HEK293 (cell line): Measurements from ENCODE around the gene DIABLO.

Experiments used
- CTCF ChIA-PET: fragments of 350-600 bp; formaldehyde crosslinking; extraction: SDS; loops from one replicate; lab custom pipeline; 2021; ENCODE audit warnings: antibody characterized with exemption; lab: Yijun Ruan, JAX
- POLR2A ChIA-PET: fragments of 300-600 bp; formaldehyde crosslinking; extraction: SDS; loops from one replicate; lab custom pipeline; 2020; ENCODE audit warnings: antibody characterized with exemption, inconsistent platforms; lab: Yijun Ruan, JAX
- H3K27ac ChIP-seq: fragments of 200-500 bp; sonication (Bioruptor generic); 2 replicates; pipeline ENCODE4 v1.5.1; 2014; ENCODE audit warnings: low read depth, low read length, control low read depth, inconsistent platforms; ENCODE audit errors: extremely low read depth
- H3K36me3 ChIP-seq, 2 experiments: fragments of 200-500 bp in 1 of 2; sonication (Bioruptor generic) in 1 of 2; 1 replicate in 1 of 2; 2 replicates in 1 of 2; pipeline ENCODE4 v1.5.1; 2014 to 2017; ENCODE audit warnings: inconsistent platforms in 2 of 2, low read length in 2 of 2; ENCODE audit not compliant: control insufficient read depth in 2 of 2, insufficient read depth in 1 of 2
- H3K4me1 ChIP-seq: fragments of 200-500 bp; sonication (Bioruptor generic); 2 replicates; pipeline ENCODE4 v1.5.1; 2014; ENCODE audit warnings: mild to moderate bottlenecking, low read length, inconsistent platforms; ENCODE audit not compliant: control insufficient read depth, insufficient read depth
- H3K4me3 ChIP-seq: 2 replicates; pipeline ENCODE4 v1.5.1; 2011; ENCODE audit warnings: low read depth, mild to moderate bottlenecking, control low read depth, low read length, moderate library complexity
- H3K9me3 ChIP-seq: fragments of 200-500 bp; sonication (Bioruptor generic); 2 replicates; pipeline ENCODE4 v1.5.1; 2014; ENCODE audit warnings: low read depth, low read length, inconsistent platforms; ENCODE audit not compliant: control insufficient read depth, insufficient read depth
- MYNN ChIP-seq: fragments of 450-650 bp; formaldehyde crosslinking; IDR thresholded peaks from 2 replicates; pipeline ENCODE4 v1.5.1; 2016; ENCODE audit warnings: missing biosample characterization, missing genetic modification characterization, borderline replicate concordance
- SCRT2 ChIP-seq: fragments of 450-650 bp; formaldehyde crosslinking; IDR thresholded peaks from 2 replicates; pipeline ENCODE4 v1.5.1; 2016; ENCODE audit warnings: missing biosample characterization, missing genetic modification characterization
- YY2 ChIP-seq: fragments of 450-650 bp; formaldehyde crosslinking; IDR thresholded peaks from 2 replicates; pipeline ENCODE4 v1.5.1; 2016; ENCODE audit warnings: missing biosample characterization, missing genetic modification characterization
- ZBTB17 ChIP-seq: fragments of 450-650 bp; formaldehyde crosslinking; IDR thresholded peaks from 2 replicates; pipeline ENCODE4 v1.5.1; 2016; ENCODE audit warnings: missing biosample characterization, missing genetic modification characterization
- ZNF121 ChIP-seq: fragments of 450-650 bp; formaldehyde crosslinking; IDR thresholded peaks from 2 replicates; pipeline ENCODE4 v1.5.1; 2016; ENCODE audit warnings: missing biosample characterization, missing genetic modification characterization
- ZNF132 ChIP-seq: fragments of 450-650 bp; formaldehyde crosslinking; IDR thresholded peaks from 2 replicates; pipeline ENCODE4 v1.5.1; 2017; ENCODE audit warnings: missing biosample characterization, missing genetic modification characterization, borderline replicate concordance
- ZNF398 ChIP-seq: fragments of 450-650 bp; formaldehyde crosslinking; IDR thresholded peaks from 2 replicates; pipeline ENCODE4 v1.5.1; 2017; ENCODE audit warnings: missing biosample characterization, missing genetic modification characterization
- ZNF433 ChIP-seq: fragments of 450-650 bp; formaldehyde crosslinking; IDR thresholded peaks from 2 replicates; pipeline ENCODE4 v1.5.1; 2016; ENCODE audit warnings: missing biosample characterization, missing genetic modification characterization, low read depth
- ZNF449 ChIP-seq: fragments of 450-650 bp; formaldehyde crosslinking; IDR thresholded peaks from 2 replicates; pipeline ENCODE4 v1.5.1; 2017; ENCODE audit warnings: missing biosample characterization, mild to moderate bottlenecking, missing genetic modification characterization, moderate library complexity
- ZNF654 ChIP-seq: fragments of 450-650 bp; formaldehyde crosslinking; IDR thresholded peaks from 2 replicates; pipeline ENCODE4 v1.5.1; 2016; ENCODE audit warnings: low read depth, missing biosample characterization, missing genetic modification characterization
- ZNF791 ChIP-seq: fragments of 450-650 bp; formaldehyde crosslinking; IDR thresholded peaks from 2 replicates; pipeline ENCODE4 v1.5.1; 2016; ENCODE audit warnings: missing biosample characterization, missing genetic modification characterization
- ZNF837 ChIP-seq: fragments of 450-650 bp; formaldehyde crosslinking; IDR thresholded peaks from 2 replicates; pipeline ENCODE4 v1.5.1; 2016; ENCODE audit warnings: missing biosample characterization, missing genetic modification characterization
- TF ChIP-seq, protein P1 (sequence below): fragments of 450-650 bp; formaldehyde crosslinking; IDR thresholded peaks from 2 replicates; pipeline ENCODE4 v1.5.1; 2016; ENCODE audit warnings: missing biosample characterization, missing genetic modification characterization

Gene DIABLO

GRCh38 chr12:122174155-122174845 lies 51.6 kb downstream of the DIABLO start, which contains the start of gene IL31:
Gene IL31, minus strand, starts transcription at chr12:122174221. Its CDS starts 49 bp downstream, at chr12:122174172.
- CTCF ChIA-PET, result no interaction called here
- no peaks in the 10 kb centered on the region for H3K9me3 ChIP-seq
- no peaks in the 10 kb centered on the region for H3K4me1 ChIP-seq
- TF ChIP-seq, protein P1, sequence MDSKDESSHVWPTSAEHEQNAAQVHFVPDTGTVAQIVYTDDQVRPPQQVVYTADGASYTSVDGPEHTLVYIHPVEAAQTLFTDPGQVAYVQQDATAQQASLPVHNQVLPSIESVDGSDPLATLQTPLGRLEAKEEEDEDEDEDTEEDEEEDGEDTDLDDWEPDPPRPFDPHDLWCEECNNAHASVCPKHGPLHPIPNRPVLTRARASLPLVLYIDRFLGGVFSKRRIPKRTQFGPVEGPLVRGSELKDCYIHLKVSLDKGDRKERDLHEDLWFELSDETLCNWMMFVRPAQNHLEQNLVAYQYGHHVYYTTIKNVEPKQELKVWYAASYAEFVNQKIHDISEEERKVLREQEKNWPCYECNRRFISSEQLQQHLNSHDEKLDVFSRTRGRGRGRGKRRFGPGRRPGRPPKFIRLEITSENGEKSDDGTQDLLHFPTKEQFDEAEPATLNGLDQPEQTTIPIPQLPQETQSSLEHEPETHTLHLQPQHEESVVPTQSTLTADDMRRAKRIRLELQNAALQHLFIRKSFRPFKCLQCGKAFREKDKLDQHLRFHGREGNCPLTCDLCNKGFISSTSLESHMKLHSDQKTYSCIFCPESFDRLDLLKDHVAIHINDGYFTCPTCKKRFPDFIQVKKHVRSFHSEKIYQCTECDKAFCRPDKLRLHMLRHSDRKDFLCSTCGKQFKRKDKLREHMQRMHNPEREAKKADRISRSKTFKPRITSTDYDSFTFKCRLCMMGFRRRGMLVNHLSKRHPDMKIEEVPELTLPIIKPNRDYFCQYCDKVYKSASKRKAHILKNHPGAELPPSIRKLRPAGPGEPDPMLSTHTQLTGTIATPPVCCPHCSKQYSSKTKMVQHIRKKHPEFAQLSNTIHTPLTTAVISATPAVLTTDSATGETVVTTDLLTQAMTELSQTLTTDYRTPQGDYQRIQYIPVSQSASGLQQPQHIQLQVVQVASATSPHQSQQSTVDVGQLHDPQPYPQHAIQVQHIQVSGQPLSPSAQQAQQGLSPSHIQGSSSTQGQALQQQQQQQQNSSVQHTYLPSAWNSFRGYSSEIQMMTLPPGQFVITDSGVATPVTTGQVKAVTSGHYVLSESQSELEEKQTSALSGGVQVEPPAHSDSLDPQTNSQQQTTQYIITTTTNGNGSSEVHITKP (tag by site-specific recombination), result no peak
- TF ChIP-seq ZBTB17 (tag by site-specific recombination), result no peak
- TF ChIP-seq ZNF837 (tag by site-specific recombination), result no peak
- TF ChIP-seq ZNF398 (tag by site-specific recombination), result no peak
- no peak for TF ChIP-seq ZNF654
- TF ChIP-seq ZNF433 (tag by site-specific recombination), result no peak
- TF ChIP-seq YY2 (tag by site-specific recombination), result no peak
- TF ChIP-seq ZNF132 (tag by site-specific recombination), result no peak
- POLR2A ChIA-PET, result no interaction called here
- no peak within 1 kb of the TSS for H3K4me3 ChIP-seq
- no peaks in the 10 kb centered on the region for H3K36me3 ChIP-seq
- H3K27ac ChIP-seq, result no peak within 1 kb of the TSS

- no peaks in the 10 kb centered on the region for H3K36me3 ChIP-seq
- no peaks in the 10 kb centered on the region for H3K4me1 ChIP-seq
- H3K9me3 ChIP-seq, result no peaks in the 10 kb centered on the region
- POLR2A ChIA-PET, result no interaction called here
- CTCF ChIA-PET, result interaction anchor here (1.4 to 1.7 kb wide), 2 partner anchors 19 to 118 kb away, joined by 3 to 5 read pairs; no protein-coding TSS in a partner anchor
- H3K4me3 ChIP-seq, result no peak overlapping the region
- TF ChIP-seq SCRT2 (0 out of 2 replicates have a peak, but pooled peaks have one; percentile 38), MYNN (tag by site-specific recombination) (no peak)
- no peak overlapping the region for H3K27ac ChIP-seq
Measured at GRCh38 chr12:122172262-122172939, 53.5 kb downstream of the DIABLO start.

DNA sequence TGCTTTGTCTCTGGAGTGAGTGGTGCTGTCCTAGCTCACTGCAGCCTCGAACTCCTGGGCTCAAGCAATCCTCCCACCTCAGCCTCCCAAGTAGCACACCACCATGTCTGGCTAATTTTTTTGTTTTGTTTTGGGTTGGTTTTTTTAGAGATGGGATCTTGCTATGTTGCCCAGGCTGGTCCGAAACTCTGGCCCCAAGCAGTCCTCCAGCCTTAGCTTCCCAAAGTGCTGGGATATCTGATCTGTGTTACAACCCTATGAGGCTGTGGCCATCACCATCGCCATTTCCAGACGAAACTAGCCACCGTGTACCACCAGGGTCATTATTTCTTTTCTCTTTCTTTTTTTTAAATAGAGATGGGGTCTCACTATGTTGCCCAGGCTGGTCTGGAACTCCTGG lies 54.5 kb downstream of the DIABLO start:
- TF ChIP-seq ZNF449 (tag by site-specific recombination) (no peak), ZNF791 (tag by site-specific recombination) (no peak), ZNF121 (tag by site-specific recombination) (peak; percentile 83)
- H3K9me3 ChIP-seq, result no peaks in the 10 kb centered on the region
- H3K4me3 ChIP-seq, result no peak overlapping the region
- no peaks in the 10 kb centered on the region for H3K36me3 ChIP-seq
- no peaks in the 10 kb centered on the region for H3K4me1 ChIP-seq
- POLR2A ChIA-PET, result no interaction called here
- no peak overlapping the region for H3K27ac ChIP-seq
- CTCF ChIA-PET, result interaction anchor here (1.4 to 1.7 kb wide), 2 partner anchors 20 to 117 kb away, joined by 3 to 5 read pairs; no protein-coding TSS in a partner anchor
